SHP77 treated with DMSO at 0.1 percent for 48 hours (cell line): Measurements from ENCODE around the gene MEGF9.
"Not testable (repeated sequence)": the region's sequence is repeated elsewhere in the genome, so short reads cannot be mapped to it uniquely, and the experiment has no call there.

Experiments used
- DNase-seq: peaks from one replicate; lab custom pipeline; 2025; lab: John Stamatoyannopoulos, UW

Gene MEGF9

GRCh38 chr9:120655005-120655622 is 59.2 kb downstream of the MEGF9 start:
- no peak for DNase-seq

GRCh38 chr9:120654272-120654671 is 60.0 kb downstream of the MEGF9 start:
- DNase-seq, result no peak

- DNase-seq, result no peak
Observed at GRCh38 chr9:120653762-120654161, 60.5 kb downstream of the MEGF9 start.

- no peak for DNase-seq
Observed at GRCh38 chr9:120652934-120653333, 61.3 kb downstream of the MEGF9 start.

GRCh38 chr9:120650352-120650751 is 63.9 kb downstream of the MEGF9 start:
- DNase-seq, result no peak

GRCh38 chr9:120648581-120649197 is 65.6 kb downstream of the MEGF9 start:
- DNase-seq, result no peak

- DNase-seq, result no peak
Observed at GRCh38 chr9:120646948-120647347, 67.3 kb downstream of the MEGF9 start.

- no peak for DNase-seq
Observed at GRCh38 chr9:120645760-120646159, 68.5 kb downstream of the MEGF9 start.

GRCh38 chr9:120643061-120643460 is 71.2 kb downstream of the MEGF9 start:
- DNase-seq, result no peak

GRCh38 chr9:120642129-120642770 is 72.0 kb downstream of the MEGF9 start:
- DNase-seq, result no peak

- not testable (repeated sequence) for DNase-seq
Observed at GRCh38 chr9:120640874-120641273, 73.4 kb downstream of the MEGF9 start.

- no peak for DNase-seq
Observed at GRCh38 chr9:120640380-120640779, 73.9 kb downstream of the MEGF9 start.

- DNase-seq, result no peak
Observed at GRCh38 chr9:120637919-120638318, 76.4 kb downstream of the MEGF9 start.

GRCh38 chr9:120636194-120636957 is 77.9 kb downstream of the MEGF9 start:
- no peak for DNase-seq

- no peak for DNase-seq
Observed at GRCh38 chr9:120635011-120635410, 79.3 kb downstream of the MEGF9 start.

- no peak for DNase-seq
Observed at GRCh38 chr9:120630333-120630732, 83.9 kb downstream of the MEGF9 start.

- not testable (repeated sequence) for DNase-seq
Observed at GRCh38 chr9:120628925-120629497, 85.3 kb downstream of the MEGF9 start.

GRCh38 chr9:120628207-120628924 is 85.9 kb downstream of the MEGF9 start:
- DNase-seq, result no peak

- no peak for DNase-seq
Observed at GRCh38 chr9:120627073-120627472, 87.2 kb downstream of the MEGF9 start.

- DNase-seq, result no peak
Observed at GRCh38 chr9:120626512-120626911, 87.8 kb downstream of the MEGF9 start.

- no peak for DNase-seq
Observed at GRCh38 chr9:120625222-120625621, 89.0 kb downstream of the MEGF9 start.

GRCh38 chr9:120622790-120623189 is 91.5 kb downstream of the MEGF9 start:
- DNase-seq, result no peak
